Loucy (cell line): ENCODE data around the gene PTMS.

ENCODE experiments used
- CTCF ChIP-seq: fragments of 200-600 bp; sonication (generic); conservative IDR thresholded peaks from 2 replicates; pipeline ENCODE4 v1.5.1; 2014; ENCODE audit warnings: mild to moderate bottlenecking, antibody characterized with exemption, low read length
- EZH2phosphoT487 ChIP-seq: fragments of 200-600 bp; IDR thresholded peaks from 2 replicates; pipeline ENCODE4 v1.6.1; 2018; ENCODE audit warnings: antibody characterized with exemption, mild to moderate bottlenecking, moderate library complexity, borderline replicate concordance

- no peak; the same call in 1 of the 2 replicates for TF ChIP-seq CTCF
- TF ChIP-seq EZH2phosphoT487, result no peak
These were observed 13.8 kb upstream of the PTMS start for GRCh38 chr12:6752167-6752920.
